Glutamatergic neuron (in vitro differentiated cells): ENCODE measurements around the gene BAIAP2. TPM values are rescaled to one million over a fixed set of nuclear protein-coding genes. Genes with fewer than 3 reads are reported as not detected.

Source experiments
- DNase-seq: peaks from one replicate; pipeline ENCODE4 v3.0.0; 2022
- H3K27ac Mint-ChIP-seq: one replicate; pipeline ENCODE4 v1.8.0; 2020; ENCODE audit warnings: mild to moderate bottlenecking, mixed read lengths, inconsistent platforms; ENCODE audit not compliant: unreplicated experiment
- H3K27me3 Mint-ChIP-seq: one replicate; pipeline ENCODE4 v1.8.0; 2020; ENCODE audit warnings: mild to moderate bottlenecking, moderate library complexity, mixed read lengths, inconsistent platforms; ENCODE audit not compliant: unreplicated experiment
- H3K36me3 Mint-ChIP-seq: one replicate; pipeline ENCODE4 v1.8.0; 2020; ENCODE audit warnings: mild to moderate bottlenecking, mixed read lengths, inconsistent platforms; ENCODE audit not compliant: unreplicated experiment
- H3K4me1 Mint-ChIP-seq: one replicate; pipeline ENCODE4 v1.8.0; 2020; ENCODE audit warnings: mild to moderate bottlenecking, low read depth, mixed read lengths, inconsistent platforms; ENCODE audit not compliant: unreplicated experiment
- H3K4me3 Mint-ChIP-seq: one replicate; pipeline ENCODE4 v1.8.0; 2020; ENCODE audit warnings: mild to moderate bottlenecking, mixed read lengths, inconsistent platforms; ENCODE audit not compliant: unreplicated experiment
- H3K9me3 Mint-ChIP-seq: one replicate; pipeline ENCODE4 v1.8.0; 2020; ENCODE audit warnings: mild to moderate bottlenecking, moderate library complexity, mixed read lengths, inconsistent platforms; ENCODE audit not compliant: unreplicated experiment
- total RNA-seq: library from RNA; stranded (reverse); fragmentation: NEBNext Ultra II Directional; extraction: Animal tissue kit (Norgen Biotek cat#: 25700); gene quantifications from one replicate; pipeline ENCODE4 v1.2.1, GENCODE V29; 2021; ENCODE audit not compliant: unreplicated experiment
- TF ChIP-seq, protein P1 (sequence below): fragments of 200-600 bp; sonication (generic); IDR thresholded peaks from one replicate; pipeline ENCODE4 v1.5.0; 2021; ENCODE audit not compliant: partially characterized antibody, unreplicated experiment

The BAIAP2 gene
- total RNA-seq, 1 donor from 2014 or later: 252 TPM

DNA sequence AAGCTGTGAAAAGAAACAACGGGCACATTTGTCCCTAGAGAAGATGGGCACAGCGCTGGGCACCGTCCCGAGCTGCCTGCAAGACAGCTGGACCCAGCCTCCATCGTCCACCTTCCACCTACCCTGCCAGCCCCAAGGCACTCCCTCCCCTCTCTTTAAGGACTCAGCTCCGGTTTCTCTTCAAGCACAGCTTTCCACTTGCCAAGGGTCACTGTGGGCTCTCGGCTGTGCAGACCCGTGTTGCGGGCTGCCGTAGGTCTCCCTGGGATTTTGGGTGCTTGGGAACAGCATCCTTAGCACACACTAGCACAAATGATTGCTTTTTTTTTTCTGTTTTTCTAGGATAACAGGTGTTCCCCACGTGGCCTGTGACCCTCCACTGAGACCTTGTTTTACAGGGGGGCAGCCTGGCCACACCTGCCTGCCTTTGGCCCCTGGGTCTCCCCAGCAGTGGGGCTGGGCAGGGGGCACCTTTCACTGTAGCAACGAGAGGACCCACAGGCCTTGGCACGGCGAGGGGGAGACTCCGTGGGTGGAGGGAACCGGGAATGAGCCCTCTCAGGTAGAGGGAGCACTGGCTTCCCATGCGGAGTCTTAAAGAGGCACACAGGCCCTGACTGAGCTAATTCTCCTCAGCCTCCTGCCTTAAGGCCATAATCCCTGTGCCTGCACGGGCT lies 41.9 kb upstream of the BAIAP2 start:
- Mint-ChIP-seq H3K27me3 (peaks cover 8% of the 10 kb centered on the region), H3K36me3 (no peaks in the 10 kb centered on the region), H3K4me3 (peak overlapping the region; percentile 76), H3K4me1 (peaks cover 4% of the 10 kb centered on the region), H3K27ac (peak overlapping the region; percentile 81), H3K9me3 (no peaks in the 10 kb centered on the region)
- no peak for DNase-seq
- TF ChIP-seq, protein P1, sequence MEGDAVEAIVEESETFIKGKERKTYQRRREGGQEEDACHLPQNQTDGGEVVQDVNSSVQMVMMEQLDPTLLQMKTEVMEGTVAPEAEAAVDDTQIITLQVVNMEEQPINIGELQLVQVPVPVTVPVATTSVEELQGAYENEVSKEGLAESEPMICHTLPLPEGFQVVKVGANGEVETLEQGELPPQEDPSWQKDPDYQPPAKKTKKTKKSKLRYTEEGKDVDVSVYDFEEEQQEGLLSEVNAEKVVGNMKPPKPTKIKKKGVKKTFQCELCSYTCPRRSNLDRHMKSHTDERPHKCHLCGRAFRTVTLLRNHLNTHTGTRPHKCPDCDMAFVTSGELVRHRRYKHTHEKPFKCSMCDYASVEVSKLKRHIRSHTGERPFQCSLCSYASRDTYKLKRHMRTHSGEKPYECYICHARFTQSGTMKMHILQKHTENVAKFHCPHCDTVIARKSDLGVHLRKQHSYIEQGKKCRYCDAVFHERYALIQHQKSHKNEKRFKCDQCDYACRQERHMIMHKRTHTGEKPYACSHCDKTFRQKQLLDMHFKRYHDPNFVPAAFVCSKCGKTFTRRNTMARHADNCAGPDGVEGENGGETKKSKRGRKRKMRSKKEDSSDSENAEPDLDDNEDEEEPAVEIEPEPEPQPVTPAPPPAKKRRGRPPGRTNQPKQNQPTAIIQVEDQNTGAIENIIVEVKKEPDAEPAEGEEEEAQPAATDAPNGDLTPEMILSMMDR: no peak

GRCh38 chr17:80995131-80995530 lies 39.8 kb upstream of the BAIAP2 start:
- no peak overlapping the region for H3K27ac Mint-ChIP-seq
- H3K9me3 Mint-ChIP-seq: peaks cover 2% of the 10 kb centered on the region
- DNase-seq: no peak
- no peaks in the 10 kb centered on the region for H3K4me1 Mint-ChIP-seq
- H3K4me3 Mint-ChIP-seq: no peak overlapping the region
- TF ChIP-seq, protein P1: no peak
- peaks cover 12% of the 10 kb centered on the region for H3K27me3 Mint-ChIP-seq
- H3K36me3 Mint-ChIP-seq: no peaks in the 10 kb centered on the region

GRCh38 chr17:80996422-80997305 lies 38.3 kb upstream of the BAIAP2 start:
- no peak overlapping the region for H3K27ac Mint-ChIP-seq
- H3K27me3 Mint-ChIP-seq: peaks cover 15% of the 10 kb centered on the region
- H3K4me1 Mint-ChIP-seq: no peaks in the 10 kb centered on the region
- H3K9me3 Mint-ChIP-seq: peaks cover 4% of the 10 kb centered on the region
- TF ChIP-seq, protein P1: no peak
- H3K36me3 Mint-ChIP-seq: no peaks in the 10 kb centered on the region
- no peak for DNase-seq
- no peak overlapping the region for H3K4me3 Mint-ChIP-seq

- DNase-seq: no peak
- TF ChIP-seq, protein P1: no peak
- Mint-ChIP-seq H3K9me3 (peaks cover 8% of the 10 kb centered on the region), H3K27ac (no peak overlapping the region), H3K27me3 (peaks cover 19% of the 10 kb centered on the region), H3K4me1 (peaks cover 2% of the 10 kb centered on the region), H3K4me3 (no peak overlapping the region), H3K36me3 (no peaks in the 10 kb centered on the region)
Measured at GRCh38 chr17:80997424-80998117, 37.4 kb upstream of the BAIAP2 start.
